ENCODE measurements around the gene FYN. TPM values are rescaled to one million over a fixed set of nuclear protein-coding genes. Genes with fewer than 3 reads are reported as not detected.

Gene FYN
- polyA plus RNA-seq, 3 donors: 88.4 to 149 (median 114) TPM

DNA sequence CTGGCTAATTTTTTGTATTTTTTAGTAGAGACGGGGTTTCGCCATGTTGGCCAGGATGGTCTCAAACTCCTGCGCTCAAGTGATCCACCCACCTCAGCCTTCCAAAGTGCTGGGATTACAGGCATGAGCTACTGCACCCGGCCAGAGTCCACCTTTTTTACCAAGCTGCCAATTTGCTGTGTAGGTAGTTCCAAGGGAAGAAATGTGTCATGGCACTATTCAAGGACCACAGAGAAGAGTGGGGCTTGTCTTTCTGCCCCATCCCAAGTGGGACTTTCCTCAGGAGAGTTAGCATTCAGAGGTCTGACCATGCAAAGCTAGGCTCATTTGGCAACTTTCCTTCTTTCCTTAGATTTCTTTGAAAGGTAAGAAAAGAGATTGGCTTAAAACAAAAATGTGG lies 155.6 kb downstream of the FYN start:
- H3K4me1 ChIP-seq (ENCODE audit: control insufficient read depth in 1 of 2, insufficient read depth in 2 of 2, low read length in 2 of 2): peaks cover 10 to 11% of the 10 kb centered on the region in 2 donors
- peaks cover 16% of the 10 kb centered on the region for H3K79me2 ChIP-seq (ENCODE audit: insufficient read depth, low read length)
- no peak for DNase-seq
- Mint-ChIP-seq H3K27me3 (ENCODE audit: low read depth in 3 of 3) (no peaks in the 10 kb centered on the region), H3K4me1 (peaks cover 12% of the 10 kb centered on the region), H3K9me3 (peaks cover 0 to 2% (median 0%) of the 10 kb centered on the region in 7 donors), H3K27ac (no peak overlapping the region), H3K4me3 (no peak overlapping the region), H3K36me3 (peaks cover 65 to 83% of the 10 kb centered on the region in 2 donors)
- H4K20me1 ChIP-seq (ENCODE audit: insufficient read depth, low read length): peaks cover 89% of the 10 kb centered on the region
- no peaks in the 10 kb centered on the region for H3K27me3 ChIP-seq (ENCODE audit: control insufficient read depth in 2 of 2, insufficient read depth in 2 of 2, low read length in 2 of 2)
- no peak overlapping the region for H2AFZ ChIP-seq (ENCODE audit: insufficient read depth, low read depth, low read length, poor library complexity, severe bottlenecking)
- 100% methylated on average over 1 of the region's 4 CpGs for WGBS (ENCODE audit: insufficient coverage)
- H3K4me3 ChIP-seq (replicated peaks in 1 of 3; ENCODE audit: low read depth in 2 of 3, low read length in 3 of 3): no peak overlapping the region
- no peak overlapping the region for H3K27ac ChIP-seq (ENCODE audit: low read depth in 1 of 2, low read length in 2 of 2)
- TF ChIP-seq, protein P1, sequence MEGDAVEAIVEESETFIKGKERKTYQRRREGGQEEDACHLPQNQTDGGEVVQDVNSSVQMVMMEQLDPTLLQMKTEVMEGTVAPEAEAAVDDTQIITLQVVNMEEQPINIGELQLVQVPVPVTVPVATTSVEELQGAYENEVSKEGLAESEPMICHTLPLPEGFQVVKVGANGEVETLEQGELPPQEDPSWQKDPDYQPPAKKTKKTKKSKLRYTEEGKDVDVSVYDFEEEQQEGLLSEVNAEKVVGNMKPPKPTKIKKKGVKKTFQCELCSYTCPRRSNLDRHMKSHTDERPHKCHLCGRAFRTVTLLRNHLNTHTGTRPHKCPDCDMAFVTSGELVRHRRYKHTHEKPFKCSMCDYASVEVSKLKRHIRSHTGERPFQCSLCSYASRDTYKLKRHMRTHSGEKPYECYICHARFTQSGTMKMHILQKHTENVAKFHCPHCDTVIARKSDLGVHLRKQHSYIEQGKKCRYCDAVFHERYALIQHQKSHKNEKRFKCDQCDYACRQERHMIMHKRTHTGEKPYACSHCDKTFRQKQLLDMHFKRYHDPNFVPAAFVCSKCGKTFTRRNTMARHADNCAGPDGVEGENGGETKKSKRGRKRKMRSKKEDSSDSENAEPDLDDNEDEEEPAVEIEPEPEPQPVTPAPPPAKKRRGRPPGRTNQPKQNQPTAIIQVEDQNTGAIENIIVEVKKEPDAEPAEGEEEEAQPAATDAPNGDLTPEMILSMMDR (IDR thresholded peaks at IDR 0.05): no peak
- H3K36me3 ChIP-seq (replicated peaks in 1 of 2; ENCODE audit: control insufficient read depth in 1 of 2, insufficient read depth in 2 of 2, low read length in 2 of 2): peaks cover 56 to 77% of the 10 kb centered on the region in 2 donors
- no peak overlapping the region for H3K9ac ChIP-seq (ENCODE audit: insufficient read depth, low read length, poor library complexity, severe bottlenecking)
- intact Hi-C loops (cut with micrococcal nuclease): loop anchor here in 1 of 2 donors (10.0 kb wide), 1 partner anchor 447 kb away; no protein-coding TSS in a partner anchor
- H3K9me3 ChIP-seq (replicated peaks in 1 of 2; ENCODE audit: control insufficient read depth in 1 of 2, insufficient read depth in 1 of 2, low read length in 2 of 2): no peaks in the 10 kb centered on the region
- H3K4me2 ChIP-seq (replicated peaks; ENCODE audit: extremely low read depth, low read length, poor library complexity, severe bottlenecking): no peak overlapping the region

DNA sequence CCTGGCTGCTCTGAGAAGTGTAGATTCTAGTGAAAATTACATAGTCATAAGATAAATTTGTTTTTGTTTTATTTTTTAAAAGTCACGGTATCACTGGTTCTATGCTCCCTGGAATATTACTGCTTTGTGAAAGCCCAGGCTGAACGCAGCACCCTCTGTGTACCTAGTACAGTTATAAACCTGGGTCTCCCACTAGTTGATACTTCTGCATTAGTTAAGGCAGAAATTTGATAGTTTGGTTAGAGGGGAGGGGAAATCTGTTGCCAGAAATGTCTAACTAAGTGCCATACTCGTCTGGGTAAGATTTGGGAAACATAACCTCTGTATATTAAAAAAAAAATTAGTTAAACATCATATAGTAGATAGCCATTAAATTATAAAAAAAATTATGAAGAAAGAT lies 156.9 kb downstream of the FYN start:
- no peak overlapping the region for H2AFZ ChIP-seq (ENCODE audit: insufficient read depth, low read depth, low read length, poor library complexity, severe bottlenecking)
- no peak overlapping the region for H3K9ac ChIP-seq (ENCODE audit: insufficient read depth, low read length, poor library complexity, severe bottlenecking)
- TF ChIP-seq, protein P1 (IDR thresholded peaks at IDR 0.05): no peak
- Mint-ChIP-seq H3K9me3 (peaks cover 0 to 2% (median 0%) of the 10 kb centered on the region in 7 donors), H3K36me3 (peaks cover 78 to 94% of the 10 kb centered on the region in 2 donors), H3K27ac (no peak overlapping the region), H3K4me1 (no peaks in the 10 kb centered on the region), H3K4me3 (no peak overlapping the region), H3K27me3 (ENCODE audit: low read depth in 3 of 3) (no peaks in the 10 kb centered on the region)
- no peak overlapping the region for H3K4me3 ChIP-seq (replicated peaks in 1 of 3; ENCODE audit: low read depth in 2 of 3, low read length in 3 of 3)
- peaks cover 6% of the 10 kb centered on the region for H3K79me2 ChIP-seq (ENCODE audit: insufficient read depth, low read length)
- no peaks in the 10 kb centered on the region for H3K27me3 ChIP-seq (ENCODE audit: control insufficient read depth in 2 of 2, insufficient read depth in 2 of 2, low read length in 2 of 2)
- H3K4me2 ChIP-seq (replicated peaks; ENCODE audit: extremely low read depth, low read length, poor library complexity, severe bottlenecking): no peak overlapping the region
- H4K20me1 ChIP-seq (ENCODE audit: insufficient read depth, low read length): peaks cover 80% of the 10 kb centered on the region
- DNase-seq: no peak
- H3K36me3 ChIP-seq (replicated peaks in 1 of 2; ENCODE audit: control insufficient read depth in 1 of 2, insufficient read depth in 2 of 2, low read length in 2 of 2): peaks cover 69 to 90% of the 10 kb centered on the region in 2 donors
- intact Hi-C loops (cut with micrococcal nuclease): loop anchor here in 1 of 2 donors (10.0 kb wide), 1 partner anchor 448 kb away; no protein-coding TSS in a partner anchor
- no peaks in the 10 kb centered on the region for H3K4me1 ChIP-seq (ENCODE audit: control insufficient read depth in 1 of 2, insufficient read depth in 2 of 2, low read length in 2 of 2)
- H3K27ac ChIP-seq (ENCODE audit: low read depth in 1 of 2, low read length in 2 of 2): peak overlapping the region in 1 of 2 donors; percentile 11
- no peaks in the 10 kb centered on the region for H3K9me3 ChIP-seq (replicated peaks in 1 of 2; ENCODE audit: control insufficient read depth in 1 of 2, insufficient read depth in 1 of 2, low read length in 2 of 2)
- no CpG with 5 or more reads among the region's 3 CpGs for WGBS (ENCODE audit: insufficient coverage)

Measured in CD14-positive monocyte (primary cell).